SK-N-SH treated with all-trans-retinoic acid at 6 μM for 48 hours (cell line): ENCODE measurements around the gene TACSTD2.

Source experiments
- ATAC-seq: fragments of 200-7000 bp; cut with Tn5 transposase; 3 replicates; pipeline ENCODE4 v1.9.1; 2020; ENCODE audit warnings: mild to moderate bottlenecking, moderate library complexity
- BACH2 ChIP-seq: fragments of 250-450 bp; sonication (Bioruptor Pico); IDR thresholded peaks from 2 replicates; pipeline ENCODE4 v1.9.0; 2021; ENCODE audit warnings: mild to moderate bottlenecking, borderline replicate concordance
- CREB5 ChIP-seq: fragments of 250-450 bp; sonication (Bioruptor Pico); IDR thresholded peaks from 2 replicates; pipeline ENCODE4 v1.5.1; 2020; ENCODE audit warnings: low read depth, mild to moderate bottlenecking, moderate library complexity
- CSDC2 ChIP-seq: fragments of 250-450 bp; sonication (Bioruptor Pico); IDR thresholded peaks from 2 replicates; pipeline ENCODE4 v1.5.0; 2020; ENCODE audit warnings: mild to moderate bottlenecking, moderate library complexity
- CSRNP3 ChIP-seq: fragments of 250-450 bp; sonication (Bioruptor Pico); IDR thresholded peaks from 2 replicates; pipeline ENCODE4 v1.5.1; 2021; ENCODE audit warnings: mild to moderate bottlenecking, moderate library complexity
- ESRRG ChIP-seq: fragments of 250-450 bp; sonication (Bioruptor Pico); IDR thresholded peaks from 2 replicates; pipeline ENCODE4 v1.6.1; 2021; ENCODE audit warnings: mild to moderate bottlenecking
- GLIS3 ChIP-seq: fragments of 250-450 bp; sonication (Bioruptor Pico); IDR thresholded peaks from 2 replicates; pipeline ENCODE4 v1.5.0; 2020; ENCODE audit warnings: mild to moderate bottlenecking, moderate library complexity
- ISL1 ChIP-seq: fragments of 250-450 bp; sonication (Bioruptor Pico); IDR thresholded peaks from 2 replicates; pipeline ENCODE4 v2.1.2; 2022; ENCODE audit warnings: mild to moderate bottlenecking, moderate library complexity
- OSR1 ChIP-seq: fragments of 250-450 bp; sonication (Bioruptor Pico); IDR thresholded peaks from 2 replicates; pipeline ENCODE4 v1.8.0; 2022; ENCODE audit warnings: moderate library complexity, mild to moderate bottlenecking, inconsistent platforms
- POU6F1 ChIP-seq: fragments of 250-450 bp; sonication (Bioruptor Pico); IDR thresholded peaks from 2 replicates; pipeline ENCODE4 v1.8.0; 2021; ENCODE audit warnings: low read depth, mild to moderate bottlenecking, moderate library complexity, borderline replicate concordance
- PPARA ChIP-seq: fragments of 250-450 bp; sonication (Bioruptor Pico); IDR thresholded peaks from 2 replicates; pipeline ENCODE4 v1.5.0; 2020; ENCODE audit warnings: mild to moderate bottlenecking, borderline replicate concordance
- RARB ChIP-seq: fragments of 250-450 bp; sonication (Bioruptor Pico); IDR thresholded peaks from 2 replicates; pipeline ENCODE4 v1.8.0; 2021; ENCODE audit warnings: mild to moderate bottlenecking, moderate library complexity
- SNAI2 ChIP-seq: fragments of 250-450 bp; sonication (Bioruptor Pico); IDR thresholded peaks from 2 replicates; pipeline ENCODE4 v1.5.0; 2020; ENCODE audit warnings: mild to moderate bottlenecking, moderate library complexity
- TCF4 ChIP-seq: fragments of 250-450 bp; sonication (Bioruptor Pico); IDR thresholded peaks from 2 replicates; pipeline ENCODE4 v1.8.0; 2021; ENCODE audit warnings: mild to moderate bottlenecking, moderate library complexity, borderline replicate concordance
- TOX ChIP-seq: fragments of 250-450 bp; sonication (Bioruptor Pico); IDR thresholded peaks from 2 replicates; pipeline ENCODE4 v1.8.0; 2021; ENCODE audit warnings: mild to moderate bottlenecking, moderate library complexity, borderline replicate concordance
- TSHZ2 ChIP-seq: fragments of 250-450 bp; sonication (Bioruptor Pico); IDR thresholded peaks from 2 replicates; pipeline ENCODE4 v1.5.0; 2020; ENCODE audit warnings: mild to moderate bottlenecking, moderate library complexity
- ZC3H10 ChIP-seq: fragments of 250-450 bp; sonication (Bioruptor Pico); IDR thresholded peaks from 2 replicates; pipeline ENCODE4 v1.5.1; 2021; ENCODE audit warnings: mild to moderate bottlenecking, moderate library complexity
- ZFP3 ChIP-seq: fragments of 250-450 bp; sonication (Bioruptor Pico); IDR thresholded peaks from 2 replicates; pipeline ENCODE4 v1.5.0; 2020; ENCODE audit warnings: mild to moderate bottlenecking, moderate library complexity
- ZFP30 ChIP-seq: fragments of 450-650 bp; formaldehyde crosslinking; IDR thresholded peaks from 2 replicates; pipeline ENCODE4 v1.5.0; 2022; ENCODE audit warnings: mild to moderate bottlenecking, moderate library complexity
- ZNF565 ChIP-seq: fragments of 450-650 bp; formaldehyde crosslinking; conservative IDR thresholded peaks from 2 replicates; pipeline ENCODE4 v1.5.0; 2020; ENCODE audit warnings: low read depth, mild to moderate bottlenecking, moderate library complexity
- ZNF70 ChIP-seq: fragments of 450-650 bp; formaldehyde crosslinking; IDR thresholded peaks from 2 replicates; pipeline ENCODE4 v1.5.0; 2020; ENCODE audit warnings: mild to moderate bottlenecking, moderate library complexity
- ZNF8 ChIP-seq: fragments of 450-650 bp; formaldehyde crosslinking; IDR thresholded peaks from 2 replicates; pipeline ENCODE4 v1.5.0; 2020; ENCODE audit warnings: mild to moderate bottlenecking, moderate library complexity

Gene TACSTD2

GRCh38 chr1:58620926-58621325, 43.9 kb upstream of the TACSTD2 start (continued):
- TF ChIP-seq POU6F1 (CRISPR knock-in tag): no peak

GRCh38 chr1:58620259-58620658, 43.2 kb upstream of the TACSTD2 start:
- ATAC-seq: no peak
- TF ChIP-seq SNAI2 (CRISPR knock-in tag) (no peak), BACH2 (no peak), CREB5 (CRISPR knock-in tag) (no peak), ESRRG (CRISPR knock-in tag) (no peak), ZNF8 (CRISPR knock-in tag) (no peak)

- peak; percentile 14; the same call in 2 of the 3 replicates for ATAC-seq
- TF ChIP-seq ZC3H10 (CRISPR knock-in tag): no peak
- no peak for TF ChIP-seq GLIS3 (CRISPR knock-in tag)
- no peak for TF ChIP-seq ZNF70
- TF ChIP-seq TOX: no peak
- TF ChIP-seq BACH2: no peak
- no peak for TF ChIP-seq OSR1
- no peak for TF ChIP-seq CREB5 (CRISPR knock-in tag)
- TF ChIP-seq RARB (CRISPR knock-in tag): no peak
- TF ChIP-seq SNAI2 (CRISPR knock-in tag): no peak
- no peak for TF ChIP-seq PPARA
- TF ChIP-seq CSDC2: no peak
- TF ChIP-seq ZFP30: no peak
- TF ChIP-seq, all 23 proteins: peak for 0
These were observed 42.4 kb upstream of the TACSTD2 start for GRCh38 chr1:58619286-58620054.

- ATAC-seq: peak; percentile 96
- TF ChIP-seq RARB (CRISPR knock-in tag) (no peak), ZFP30 (no peak), ISL1 (CRISPR knock-in tag) (0 out of 2 replicates have a peak, but pooled peaks have one; percentile 13)
- TF ChIP-seq, all 23 proteins: peak for 1
These were observed 41.3 kb upstream of the TACSTD2 start for GRCh38 chr1:58618303-58618702.

- TF ChIP-seq CSRNP3 (CRISPR knock-in tag) (no peak), CSDC2 (no peak)
- TF ChIP-seq, all 23 proteins: peak for 0
- ATAC-seq: no peak
These were observed 34.9 kb upstream of the TACSTD2 start for GRCh38 chr1:58611861-58612385.

- no peak for TF ChIP-seq SNAI2 (CRISPR knock-in tag)
- TF ChIP-seq CREB5 (CRISPR knock-in tag): no peak
- TF ChIP-seq TCF4 (CRISPR knock-in tag): no peak
- TF ChIP-seq ZNF565 (CRISPR knock-in tag): no peak
- TF ChIP-seq ZNF8 (CRISPR knock-in tag): no peak
- TF ChIP-seq ZFP3 (CRISPR knock-in tag): no peak
- no peak for TF ChIP-seq TSHZ2 (CRISPR knock-in tag)
- TF ChIP-seq, all 23 proteins: peak for 0
These were observed 31.9 kb upstream of the TACSTD2 start for GRCh38 chr1:58608945-58609344.

More at GRCh38 chr1:58608945-58609344, 31.9 kb upstream of the TACSTD2 start:
- no peak for ATAC-seq
